Activated T-cell treated with anti-CD3 and anti-CD28 coated beads for 48 hours (primary cell): ENCODE results near the gene ITFG1.

Experiments
- DNase-seq: peaks from one replicate; pipeline ENCODE4 v3.0.0-alpha.2; 2020; ENCODE audit warnings: low read depth

The ITFG1 gene

DNA sequence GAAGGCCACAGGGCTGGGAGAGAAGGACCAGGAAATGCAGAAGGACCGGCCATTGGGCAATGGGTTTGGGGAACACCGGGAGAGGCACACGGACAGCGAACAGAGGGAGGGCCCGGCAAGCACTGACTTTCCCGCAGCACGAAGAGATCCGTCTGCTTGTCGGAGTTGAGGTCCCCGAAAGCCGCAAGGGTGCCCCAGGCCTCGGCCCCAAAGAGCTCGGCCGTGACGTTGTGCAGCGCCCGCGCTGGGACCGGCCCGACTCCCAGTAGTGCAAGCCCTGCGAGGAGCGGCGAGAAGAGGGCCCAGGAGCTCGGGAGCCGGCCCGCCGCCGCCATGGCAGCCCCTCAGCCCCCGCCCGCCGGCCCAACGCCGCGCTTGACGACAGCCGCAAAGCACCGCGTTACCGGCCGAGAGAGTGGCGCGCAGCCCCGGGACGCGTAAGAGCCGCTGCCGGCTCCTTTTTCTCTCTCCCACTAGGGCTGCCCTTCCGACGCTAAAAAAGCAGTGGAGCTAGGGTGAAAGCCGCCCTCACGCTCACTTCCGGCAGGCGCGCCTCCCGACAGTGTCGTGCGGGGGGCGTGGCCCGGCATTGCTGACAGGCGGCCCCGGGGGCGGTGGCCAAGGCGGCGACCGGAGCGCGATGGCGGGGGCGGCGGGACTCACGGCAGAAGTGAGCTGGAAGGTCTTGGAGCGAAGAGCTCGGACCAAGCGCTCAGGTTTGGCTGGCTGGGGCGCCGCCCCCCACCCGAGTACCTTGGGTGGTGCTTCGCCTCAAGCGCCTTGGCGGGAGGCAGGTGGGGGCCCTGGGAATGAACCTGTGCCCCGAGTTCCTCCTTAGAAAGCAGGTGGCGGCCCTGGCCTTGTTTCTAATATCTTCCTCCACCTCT lies at the start of gene ITFG1, which contains the start of gene PHKB:
TSS of gene ITFG1 (minus strand) at position 353 of the 887 bp plus-strand sequence. CDS start at position 335, 18 bp downstream.
TSS of gene PHKB (plus strand) at position 621 of the 887 bp plus-strand sequence. CDS start at position 641, 20 bp downstream.
- DNase-seq = peak; percentile 95

DNA sequence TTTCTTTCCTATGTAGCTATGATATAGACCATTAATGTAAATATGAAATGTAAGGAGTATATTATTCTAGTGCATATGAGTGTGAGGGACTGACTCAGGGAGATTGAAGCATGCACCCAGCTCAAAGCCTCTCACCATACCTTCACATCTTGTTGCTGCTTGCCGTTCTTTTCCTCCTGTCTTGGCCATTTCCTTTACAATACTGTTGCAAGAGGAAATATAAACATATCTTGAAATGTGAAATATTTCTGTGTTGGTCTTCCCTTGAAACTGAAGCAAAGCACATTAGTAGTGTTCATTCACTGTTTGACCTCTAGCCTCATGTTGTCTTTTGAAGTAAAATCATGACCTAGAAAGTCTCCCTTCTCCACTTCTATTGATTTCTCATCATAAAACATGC lies 46.8 kb upstream of the ITFG1 start:
- DNase-seq = no peak

DNA sequence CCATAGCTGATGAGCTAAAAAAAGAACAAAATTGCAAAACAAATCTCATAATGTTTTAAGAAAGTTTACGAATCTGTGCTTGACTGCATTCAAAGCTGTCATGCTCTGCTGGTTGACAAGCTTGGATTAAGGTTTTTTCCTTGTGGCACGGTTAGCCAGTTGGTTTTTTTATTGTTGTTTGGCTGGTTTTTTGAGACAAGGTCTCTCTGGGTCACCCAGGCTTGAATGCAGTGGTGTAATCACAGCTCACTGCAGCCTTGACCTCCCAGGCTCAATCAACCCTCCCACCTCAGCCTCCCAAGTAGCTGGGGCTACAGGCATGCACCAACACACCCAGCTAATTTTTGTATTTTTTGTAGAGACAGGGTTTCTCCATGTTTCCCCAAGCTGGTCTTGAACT lies 45.9 kb upstream of the ITFG1 start:
- no peak for DNase-seq

DNA sequence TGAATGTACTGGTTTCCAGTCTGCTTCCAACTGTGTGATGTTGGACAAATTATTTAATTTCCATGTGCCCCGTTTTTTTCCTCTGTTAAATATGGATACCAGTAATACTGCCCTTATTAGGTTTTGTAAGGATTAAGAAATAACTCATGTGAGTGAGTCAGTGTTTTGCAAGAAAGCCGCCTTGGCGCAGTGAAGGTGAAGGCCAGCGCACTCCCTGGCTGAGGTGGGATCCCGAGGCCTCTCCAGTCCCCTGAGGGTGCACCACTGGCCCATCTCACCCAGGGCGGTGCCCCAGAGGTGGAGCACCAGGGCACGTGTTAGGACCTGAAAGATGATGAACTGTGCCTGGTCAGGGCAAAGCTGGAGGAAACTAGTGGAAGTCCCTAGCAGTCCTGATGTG lies 43.7 kb upstream of the ITFG1 start:
- DNase-seq = no peak

DNA sequence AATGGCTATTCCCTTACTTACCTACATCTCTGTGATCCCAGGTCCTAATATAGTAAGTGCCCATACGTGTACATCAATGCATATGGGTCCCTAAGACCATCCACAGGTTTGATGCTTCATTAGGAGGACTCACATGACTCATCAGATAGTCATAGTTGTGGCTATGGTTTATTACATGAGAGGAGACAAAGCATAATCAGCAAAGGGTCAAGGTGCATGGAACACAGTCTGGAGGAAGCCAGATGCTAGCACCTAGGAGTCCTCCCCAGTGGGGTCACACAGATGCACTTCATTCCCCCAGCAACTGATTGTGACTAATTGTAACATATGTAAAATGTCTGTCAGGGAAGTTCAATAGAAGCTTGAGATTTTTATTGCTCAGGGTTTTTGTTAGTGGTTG lies 43.1 kb upstream of the ITFG1 start:
- DNase-seq = no peak

DNA sequence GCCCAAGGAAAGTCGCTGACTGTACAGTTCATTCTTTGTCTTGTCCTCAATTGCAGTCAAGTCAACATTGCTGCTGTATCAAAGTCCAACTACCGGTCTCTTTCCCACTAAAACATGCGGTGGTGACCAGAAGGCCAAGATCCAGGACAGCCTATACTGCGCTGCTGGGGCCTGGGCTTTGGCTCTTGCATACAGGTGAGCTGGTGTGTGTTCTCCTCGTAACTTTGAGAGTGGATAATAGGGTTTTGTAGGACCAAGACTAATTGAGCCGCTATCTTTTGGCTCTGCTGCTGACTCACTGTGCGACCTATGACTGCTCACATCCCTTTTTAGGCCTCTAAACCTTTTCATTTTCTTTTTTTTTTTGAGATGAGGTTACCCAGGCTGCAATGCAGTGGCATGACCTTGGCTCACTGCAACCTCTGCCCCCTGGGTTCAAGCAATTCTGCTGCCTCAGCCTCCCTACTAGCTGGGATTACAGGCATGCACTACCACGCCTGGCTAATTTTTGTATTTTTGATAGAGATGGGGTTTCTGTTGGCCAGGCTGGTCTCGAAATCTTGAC lies 38.9 kb upstream of the ITFG1 start:
- no peak for DNase-seq

DNA sequence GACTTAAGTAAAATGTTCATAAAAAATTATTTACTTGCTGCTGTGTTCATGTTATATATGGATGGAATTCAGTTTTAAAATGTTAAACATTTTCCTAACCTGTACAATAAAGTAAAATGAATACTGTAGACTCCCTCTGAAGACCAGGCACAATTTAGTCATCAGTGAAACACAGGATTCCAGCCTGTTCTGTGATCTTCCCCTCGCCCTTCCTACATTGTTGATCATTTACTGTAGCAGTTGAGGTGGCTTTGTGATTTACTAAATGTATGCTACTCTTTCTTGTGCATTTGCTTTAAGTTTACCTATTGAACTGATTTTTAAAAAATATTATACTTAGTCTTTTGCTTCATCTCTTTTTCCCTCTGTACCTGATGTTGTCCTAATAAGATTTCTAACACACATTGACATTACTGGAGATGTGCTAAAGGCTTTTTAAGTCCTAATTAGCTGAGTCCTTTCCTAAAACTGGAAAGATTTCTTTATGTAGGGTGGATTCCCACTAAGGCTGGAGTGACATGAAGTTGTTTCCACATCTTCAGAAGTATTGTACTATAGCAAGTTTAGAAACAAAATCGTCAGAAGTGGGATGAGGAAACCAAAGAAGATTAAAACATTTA lies 38.3 kb upstream of the ITFG1 start:
- DNase-seq = no peak

DNA sequence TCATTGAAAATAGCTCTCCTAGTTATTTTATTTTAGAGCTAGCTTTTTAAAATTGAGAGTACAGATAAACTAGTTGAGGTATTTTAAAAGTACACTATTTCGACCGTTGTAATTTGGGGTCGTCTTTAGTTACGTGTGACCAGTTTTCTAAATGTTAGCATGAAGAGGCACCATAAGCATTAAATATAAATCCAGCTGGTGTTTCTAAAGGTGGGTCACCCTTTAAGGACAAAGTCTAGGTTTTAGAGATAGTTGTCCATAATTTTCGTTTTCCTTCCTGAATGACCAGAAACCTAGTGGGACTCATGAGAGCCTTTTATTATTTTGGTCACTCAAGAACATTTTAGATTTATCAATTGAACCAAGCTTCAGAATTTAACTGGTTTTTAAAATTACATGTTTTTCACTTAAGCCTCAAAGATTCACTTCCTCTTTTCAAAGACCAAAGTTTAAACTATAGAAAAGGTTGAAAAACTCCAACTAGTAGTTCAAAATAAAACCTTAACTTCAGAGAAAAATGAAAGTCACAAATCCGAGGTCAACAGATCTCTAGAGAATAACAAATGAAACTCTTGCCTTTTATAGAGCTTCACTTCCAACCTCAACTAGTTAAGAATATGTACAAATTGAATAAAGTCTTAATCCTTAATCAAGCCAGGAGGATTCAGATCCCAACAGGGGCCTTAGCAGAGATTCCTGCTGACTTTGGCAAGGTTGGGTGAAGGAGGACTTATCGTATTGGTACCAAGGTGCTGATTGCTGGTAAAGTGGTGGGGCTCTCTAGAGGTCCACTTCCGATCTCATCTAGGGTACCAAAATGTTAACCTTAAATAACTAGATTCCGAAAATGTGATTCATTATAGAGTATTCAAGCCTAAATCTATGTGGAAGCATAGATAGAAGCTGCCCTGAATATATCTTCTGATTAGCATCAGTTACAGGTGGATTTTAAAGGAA lies 32.8 kb upstream of the ITFG1 start:
- DNase-seq = no peak

DNA sequence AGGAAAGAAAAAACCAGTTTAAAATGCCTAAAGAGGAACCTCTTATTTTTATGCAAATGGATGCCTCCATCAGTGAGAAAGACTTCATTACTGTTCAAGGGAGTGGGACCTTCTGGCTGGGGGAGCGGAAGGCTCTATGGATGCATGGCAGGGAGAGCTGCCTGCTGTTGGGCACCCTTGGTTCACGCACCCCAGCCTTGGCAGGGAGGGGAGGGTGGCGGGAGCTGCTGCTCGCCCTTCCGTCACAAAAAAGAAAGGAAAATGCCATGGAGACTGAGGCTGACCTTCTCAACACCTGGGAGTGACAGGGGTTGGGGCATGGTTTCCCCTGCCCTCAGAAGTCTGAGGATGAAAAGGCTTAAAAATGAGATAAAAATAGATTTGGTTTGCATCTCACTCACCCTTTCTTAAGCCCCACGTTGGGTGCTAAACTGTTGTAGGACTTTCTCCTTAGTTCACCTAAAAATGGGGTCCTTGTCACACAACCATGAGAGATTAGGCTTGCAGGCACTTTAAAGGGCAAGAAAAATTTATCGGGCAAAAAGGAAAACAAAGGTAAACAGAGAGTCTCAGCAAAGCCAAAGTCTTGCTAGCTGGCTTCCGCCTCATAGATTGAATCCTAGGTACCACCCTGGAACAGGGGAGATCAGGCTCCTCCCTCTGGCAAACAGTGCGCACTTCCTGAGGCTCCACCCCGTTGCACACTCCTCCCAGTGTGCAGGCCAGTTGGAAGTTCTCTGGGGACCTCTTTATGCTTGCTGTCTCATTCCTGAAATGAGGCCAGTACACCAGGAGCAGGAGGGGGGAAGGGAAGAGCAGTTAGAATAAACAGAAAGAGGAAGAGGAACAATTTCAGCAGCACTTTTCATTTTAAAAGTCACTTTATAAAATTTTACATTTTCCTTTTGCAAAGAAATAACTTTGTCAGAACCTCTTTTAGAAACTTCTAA lies 31.8 kb upstream of the ITFG1 start:
- DNase-seq = peak; percentile 10

DNA sequence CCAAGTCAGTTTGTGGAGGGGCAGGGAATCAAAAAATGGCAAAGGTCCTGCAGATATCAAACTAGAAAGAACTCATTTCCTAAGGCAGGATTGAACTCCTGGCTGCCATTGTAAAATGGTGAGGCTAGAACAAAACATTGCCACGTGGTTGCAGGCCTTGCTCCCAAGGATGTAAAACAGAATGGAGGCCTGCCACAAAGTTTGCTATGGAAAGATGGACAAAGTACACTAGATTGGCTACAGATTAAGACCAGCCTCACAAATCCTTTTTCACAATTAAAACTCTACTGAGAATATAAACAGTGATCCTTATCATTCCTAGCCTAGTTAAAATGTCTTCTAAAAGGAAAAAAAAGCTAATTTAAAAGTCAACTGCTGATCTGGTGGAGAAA lies 31.2 kb upstream of the ITFG1 start:
- DNase-seq = no peak

DNA sequence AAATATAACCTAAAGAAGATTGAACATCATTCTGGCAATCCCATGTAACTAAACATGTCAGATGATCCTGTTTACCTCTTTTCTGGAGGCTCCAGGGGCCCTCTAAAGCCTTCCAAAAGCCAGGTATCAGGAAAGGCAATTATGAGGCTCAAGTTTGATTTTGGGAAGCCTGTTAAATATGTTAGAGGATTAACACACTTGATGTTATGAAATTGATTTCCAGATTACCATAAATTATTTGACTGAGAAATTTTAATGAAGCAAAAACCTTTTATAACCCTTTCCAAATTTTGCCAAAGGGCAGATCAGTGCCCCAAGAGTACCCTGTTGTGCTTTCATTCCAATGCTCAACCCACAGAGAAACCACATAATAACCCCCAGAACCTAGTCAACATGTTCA lies 29.6 kb upstream of the ITFG1 start:
- no peak for DNase-seq

DNA sequence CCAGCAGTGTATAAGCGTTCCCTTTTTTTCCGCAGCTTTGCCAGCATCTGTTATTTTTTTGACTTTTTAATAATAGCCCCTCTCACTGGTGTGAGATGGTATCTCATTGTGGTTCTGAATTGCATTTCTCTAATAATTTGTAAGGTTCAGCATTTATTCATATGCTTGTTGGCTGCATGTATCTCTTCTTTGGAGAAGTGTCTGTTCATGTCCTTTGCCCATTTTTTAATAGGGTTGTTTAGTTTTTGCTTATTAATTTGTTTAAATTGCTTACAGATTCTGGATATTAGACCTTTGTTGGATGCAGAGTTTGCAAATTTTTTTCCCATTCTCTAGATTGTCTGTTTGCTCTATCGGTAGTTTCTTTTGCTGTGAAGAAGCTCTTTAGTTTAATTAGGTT lies 27.2 kb upstream of the ITFG1 start:
- no peak for DNase-seq

DNA sequence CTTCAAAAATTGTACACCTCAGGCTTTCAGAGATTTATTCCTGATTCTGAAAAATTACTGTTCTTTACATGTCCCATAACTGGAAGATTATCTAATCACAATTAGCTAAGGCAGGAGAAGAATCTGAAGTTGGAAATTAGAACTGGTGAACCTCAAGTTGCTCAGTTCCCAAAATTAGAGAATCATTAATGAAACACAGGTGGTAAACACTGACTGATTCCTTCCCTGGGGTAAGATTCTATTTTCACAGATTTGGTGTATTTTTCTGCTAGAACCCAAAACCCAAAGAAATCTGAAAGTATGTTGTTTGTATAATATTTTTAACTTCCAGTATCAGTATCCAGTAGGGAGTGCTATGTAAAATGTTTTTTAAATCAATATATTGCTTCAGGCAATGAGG lies 26.0 kb upstream of the ITFG1 start:
- no peak for DNase-seq

DNA sequence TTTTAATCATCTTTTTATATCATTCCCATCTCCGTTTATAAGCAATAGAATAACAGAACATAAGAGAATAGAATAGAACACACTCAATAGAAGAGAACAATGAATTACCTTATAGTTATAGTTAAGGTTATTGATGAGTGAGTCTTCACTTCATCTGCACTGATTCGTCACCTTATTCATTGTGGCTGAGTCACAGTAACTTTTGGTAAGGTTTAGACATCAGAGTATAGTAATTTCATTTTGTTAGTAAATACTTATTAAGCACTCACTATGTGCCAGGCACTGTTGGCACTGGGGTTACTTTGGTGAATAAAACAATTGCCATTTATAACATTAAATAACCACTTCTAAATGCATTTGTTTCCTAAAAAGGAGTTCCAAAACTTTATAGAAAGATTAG lies 22.8 kb upstream of the ITFG1 start:
- no peak for DNase-seq

DNA sequence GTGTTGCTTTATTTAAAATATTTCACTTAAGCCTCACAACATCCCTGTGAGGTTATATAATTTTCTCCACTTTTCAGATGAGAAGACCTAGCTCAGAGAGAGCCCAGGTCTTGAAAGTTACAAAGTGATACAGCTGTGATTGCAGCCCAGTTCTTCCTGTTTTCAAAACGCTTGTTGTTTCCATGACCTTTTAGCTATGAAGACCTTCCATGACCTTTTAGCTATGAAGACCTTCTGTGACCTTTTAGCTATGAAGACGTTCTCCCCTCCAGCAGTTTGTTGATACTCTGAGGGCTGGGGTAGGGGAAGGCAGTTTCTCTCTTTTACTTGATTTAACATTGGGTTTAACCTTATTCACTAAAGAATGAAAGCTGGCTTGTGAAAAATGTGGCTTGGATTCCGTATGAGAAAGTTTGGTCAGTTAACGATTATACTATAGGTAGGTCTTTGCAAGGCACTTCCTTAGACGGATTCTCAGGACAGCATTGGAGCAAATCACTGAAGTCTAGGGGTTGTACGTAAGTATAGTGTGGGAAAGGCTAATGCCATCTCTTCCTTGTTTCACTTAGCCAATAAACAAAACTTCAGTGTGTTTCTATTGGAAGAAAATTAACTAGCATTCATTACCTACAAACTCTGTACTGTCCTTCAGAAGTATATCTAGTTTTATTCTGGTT lies 21.0 kb upstream of the ITFG1 start:
- DNase-seq = no peak

DNA sequence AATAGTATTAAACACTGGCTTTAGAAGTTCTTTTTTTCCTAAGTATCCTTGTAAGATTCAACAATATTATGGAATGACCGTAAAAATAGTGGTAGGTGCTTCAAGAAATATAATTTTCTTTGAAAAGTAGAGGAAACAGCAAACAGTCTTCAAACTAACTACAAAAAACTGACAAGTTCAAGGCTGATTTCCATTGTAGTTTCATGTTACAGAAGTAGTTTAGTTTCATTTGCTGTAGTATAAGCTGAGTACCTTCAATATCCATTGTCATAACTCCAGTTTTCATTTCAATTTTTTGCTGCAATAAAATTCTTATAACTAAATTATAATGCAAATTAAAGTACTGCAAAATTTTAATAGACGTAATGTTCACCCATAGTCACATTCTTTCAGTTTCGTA lies 19.5 kb upstream of the ITFG1 start:
- DNase-seq = no peak

DNA sequence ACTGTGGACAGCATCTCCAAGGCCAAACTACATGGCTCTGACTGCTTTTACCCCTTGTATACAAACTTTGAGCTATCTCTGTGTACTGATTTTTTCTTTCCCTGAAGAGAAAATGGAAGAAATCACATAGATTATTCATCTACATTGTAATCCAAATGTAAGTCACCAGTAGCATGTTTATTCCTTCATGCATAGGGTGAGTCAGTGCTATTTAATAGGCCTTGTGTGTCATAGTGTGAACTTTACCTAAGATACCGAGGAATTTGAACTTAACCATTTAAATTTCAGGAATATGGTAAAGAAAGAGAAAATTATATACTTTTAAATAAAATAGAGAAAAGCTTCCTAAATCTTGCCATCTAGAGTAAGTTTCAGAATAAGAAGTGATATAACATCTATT lies 16.8 kb upstream of the ITFG1 start:
- DNase-seq = no peak

DNA sequence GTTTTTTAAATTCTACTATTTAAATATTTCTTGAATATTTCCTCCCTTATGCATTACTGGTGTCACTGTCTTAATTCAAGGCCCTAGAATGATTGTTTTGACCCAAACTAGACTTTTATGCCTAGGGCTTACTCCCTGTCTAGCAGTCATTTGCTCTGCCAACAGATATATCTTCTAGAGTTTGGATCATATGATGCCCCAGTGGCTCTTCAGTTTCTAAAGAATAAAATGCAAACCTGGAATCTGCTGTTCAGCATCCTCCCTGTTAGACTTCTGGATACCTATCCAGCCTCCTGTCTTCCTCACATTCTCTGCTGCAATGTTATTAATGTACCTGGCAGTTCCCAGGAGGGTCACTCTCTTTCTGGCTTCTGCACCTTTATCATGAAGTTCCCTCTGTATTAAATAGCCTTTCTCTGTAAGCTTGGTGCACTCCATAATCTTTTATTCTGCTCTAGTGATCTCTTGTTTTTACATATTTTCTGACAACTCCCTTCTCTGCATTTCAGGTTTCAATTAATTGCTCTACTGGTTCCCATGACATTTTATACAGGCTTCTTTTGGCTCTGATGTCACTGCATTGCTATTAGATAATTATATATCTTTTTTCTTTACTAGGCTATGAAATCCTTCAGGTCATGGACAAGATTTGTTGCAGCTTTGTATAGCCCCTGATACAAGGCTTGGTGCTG lies 15.9 kb upstream of the ITFG1 start:
- no peak for DNase-seq

DNA sequence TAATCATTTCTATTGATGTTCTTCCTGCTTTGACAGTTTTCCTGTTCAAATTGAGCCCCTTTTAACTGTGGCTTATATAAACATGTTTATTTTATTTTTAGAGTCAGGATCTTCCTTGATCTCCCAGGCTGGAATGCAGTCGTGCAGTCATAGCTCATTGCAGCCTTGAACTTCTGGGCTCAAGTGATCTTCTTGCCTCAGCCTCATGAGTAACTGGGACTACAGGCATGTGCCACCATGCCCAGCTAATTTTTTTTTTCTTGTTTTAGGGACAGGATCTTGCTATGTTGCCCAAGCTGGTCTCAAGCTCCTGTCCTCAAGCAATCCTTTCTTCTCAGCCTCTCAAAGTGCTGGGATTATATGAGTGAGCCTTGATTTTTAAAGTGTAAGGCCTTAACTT lies 14.9 kb upstream of the ITFG1 start:
- no peak for DNase-seq

DNA sequence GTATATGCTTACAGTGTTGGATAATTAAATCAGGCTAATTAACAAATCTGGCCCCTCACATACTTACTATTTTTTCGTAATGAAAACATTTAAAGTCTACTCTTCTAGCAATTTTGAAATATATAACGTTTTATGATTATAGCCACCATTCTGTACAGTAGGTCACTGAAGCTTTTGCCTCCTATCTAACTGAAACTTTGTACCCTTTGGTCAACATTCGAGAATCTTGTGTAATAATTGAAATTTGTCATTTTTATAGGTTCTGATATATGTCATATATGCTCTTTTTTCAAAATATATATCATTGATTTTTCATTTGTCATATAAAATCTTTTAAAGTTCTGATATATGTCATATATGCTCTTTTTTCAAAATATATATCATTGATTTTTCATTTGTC lies 12.9 kb upstream of the ITFG1 start:
- DNase-seq = no peak
